PC-3 (cell line): ENCODE results near the gene TNFRSF18. TPM values are rescaled to one million over a fixed set of nuclear protein-coding genes. Genes with fewer than 3 reads are reported as not detected.

Source experiments
- ATAC-seq: fragments of 200-7000 bp; cut with Tn5 transposase; 2 replicates; pipeline ENCODE4 v1.9.1; 2020; ENCODE audit warnings: mild to moderate bottlenecking, moderate library complexity
- BruUV-seq: library from RNA; stranded (reverse); fragments of 400-500 nt; replicated peaks from 2 replicates; lab custom pipeline; 2021; lab: Mats Ljungman, UMichigan
- CTCF ChIA-PET: fragments of 300-600 bp; sonication (Branson Sonifier 250); formaldehyde crosslinking; loops from one replicate; lab custom pipeline; 2022; ENCODE audit warnings: antibody characterized with exemption; lab: Charles Lee
- POLR2A ChIA-PET: fragments of 300-600 bp; sonication (Branson Sonifier 250); formaldehyde crosslinking; loops from one replicate; lab custom pipeline; 2022; ENCODE audit warnings: antibody characterized with exemption; ENCODE audit not compliant: unreplicated experiment; lab: Charles Lee
- DNase-seq: peaks from one replicate; pipeline ENCODE4 v3.0.0-alpha.2; 2015
- H2AFZ ChIP-seq: fragments of 300-600 bp; sonication (generic); 2 replicates; pipeline ENCODE4 v1.6.0; 2016; ENCODE audit warnings: antibody characterized with exemption, low read length
- H3F3A ChIP-seq: fragments of 300-600 bp; sonication (generic); one replicate; pipeline ENCODE4 v1.6.0; 2017; ENCODE audit warnings: antibody characterized with exemption, low read length, control low read depth, mild to moderate bottlenecking; ENCODE audit not compliant: unreplicated experiment
- H3K27ac ChIP-seq: fragments of 300-600 bp; sonication (generic); 2 replicates; pipeline ENCODE4 v1.5.1; 2016; ENCODE audit warnings: mild to moderate bottlenecking, low read length
- H3K27me3 ChIP-seq: fragments of 300-600 bp; sonication (generic); 2 replicates; pipeline ENCODE4 v1.6.1; 2016; ENCODE audit warnings: low read length, mixed read lengths
- H3K36me3 ChIP-seq: fragments of 300-600 bp; sonication (generic); 2 replicates; pipeline ENCODE4 v1.6.1; 2016; ENCODE audit warnings: low read depth, mixed run types, low read length, mixed read lengths
- H3K4me1 ChIP-seq: fragments of 300-600 bp; sonication (generic); 2 replicates; pipeline ENCODE4 v1.5.1; 2016; ENCODE audit warnings: low read length; ENCODE audit not compliant: insufficient read depth
- H3K4me2 ChIP-seq: fragments of 300-600 bp; sonication (generic); 2 replicates; pipeline ENCODE4 v1.6.0; 2016; ENCODE audit warnings: low read length
- H3K4me3 ChIP-seq: fragments of 300-600 bp; sonication (generic); 2 replicates; pipeline ENCODE4 v1.5.1; 2016; ENCODE audit warnings: mild to moderate bottlenecking, low read length, mixed read lengths
- H3K79me2 ChIP-seq: fragments of 300-600 bp; sonication (generic); 2 replicates; pipeline ENCODE4 v1.6.1; 2017; ENCODE audit warnings: low read length, mixed read lengths
- H3K9ac ChIP-seq: fragments of 300-600 bp; sonication (generic); 2 replicates; pipeline ENCODE4 v1.6.0; 2016; ENCODE audit warnings: mild to moderate bottlenecking, low read length
- H3K9me2 ChIP-seq: fragments of 300-600 bp; sonication (generic); replicated peaks from 2 replicates; pipeline ENCODE4 v1.6.1; 2016; ENCODE audit warnings: mixed run types, low read length, mixed read lengths
- H3K9me3 ChIP-seq: fragments of 300-600 bp; sonication (generic); 2 replicates; pipeline ENCODE4 v1.6.1; 2016; ENCODE audit warnings: low read length, mixed read lengths
- H4K20me1 ChIP-seq: fragments of 300-600 bp; sonication (generic); 2 replicates; pipeline ENCODE4 v1.6.1; 2016; ENCODE audit warnings: low read length, mixed read lengths
- CTCF ChIP-seq: fragments of 300-600 bp; sonication (generic); conservative IDR thresholded peaks from 2 replicates; pipeline ENCODE4 v1.5.1; 2017; ENCODE audit warnings: antibody characterized with exemption, low read depth, mild to moderate bottlenecking, low read length
- EZH2 ChIP-seq: fragments of 300-600 bp; sonication (generic); IDR thresholded peaks from one replicate; pipeline ENCODE4 v1.6.1; 2017; ENCODE audit warnings: antibody characterized with exemption, mild to moderate bottlenecking, low read length; ENCODE audit not compliant: unreplicated experiment
- EZH2phosphoT487 ChIP-seq: fragments of 300-600 bp; sonication (generic); IDR thresholded peaks from 2 replicates; pipeline ENCODE4 v1.6.1; 2018; ENCODE audit warnings: mild to moderate bottlenecking, antibody characterized with exemption, low read length, borderline replicate concordance
- intact Hi-C: fragments of 100-400 bp; cut with micrococcal nuclease; formaldehyde crosslinking; loops from 2 replicates; pipeline ENCODE4 v1.9.0; 2023
- total RNA-seq: library from RNA; depleted of rRNA; stranded (reverse); fragments of >200 nt; gene quantifications from 2 replicates; pipeline ENCODE4 v1.2.3, GENCODE V29; 2014

TNFRSF18 gene
- total RNA-seq, 1 experiment from 2014 or later, result 87.2 TPM

GRCh38 chr1:1212780-1213344, 6.5 kb upstream of the TNFRSF18 start:
- TF ChIP-seq EZH2 (no peak), CTCF (no peak), EZH2phosphoT487 (no peak)
- Histone ChIP-seq H4K20me1 (no peaks in the 10 kb centered on the region), H3K9me2 (no peaks in the 10 kb centered on the region), H3F3A (no peaks in the 10 kb centered on the region), H3K27me3 (no peaks in the 10 kb centered on the region), H3K4me3 (no peak overlapping the region), H3K4me1 (peaks cover 6% of the 10 kb centered on the region), H3K4me2 (no peak overlapping the region), H3K79me2 (no peaks in the 10 kb centered on the region), H3K9me3 (no peaks in the 10 kb centered on the region), H3K36me3 (peaks cover 12% of the 10 kb centered on the region; the same call in 1 of the 2 replicates), H3K9ac (no peak overlapping the region), H3K27ac (no peak overlapping the region), H2AFZ (no peak overlapping the region)
- no peak for ATAC-seq
- BruUV-seq, result no TSS peak
- CTCF ChIA-PET, result no interaction called here
- POLR2A ChIA-PET, result no interaction called here
- no peak for DNase-seq
- intact Hi-C loops, result no loop called here

GRCh38 chr1:1211541-1212441, 5.4 kb upstream of the TNFRSF18 start:
- no peaks in the 10 kb centered on the region for H3F3A ChIP-seq
- H3K9ac ChIP-seq, result no peak overlapping the region
- H3K9me3 ChIP-seq, result no peaks in the 10 kb centered on the region
- no peak for ATAC-seq
- H3K27me3 ChIP-seq, result no peaks in the 10 kb centered on the region
- no peaks in the 10 kb centered on the region for H3K79me2 ChIP-seq
- BruUV-seq, result no TSS peak
- no peak overlapping the region for H3K4me2 ChIP-seq
- H3K27ac ChIP-seq, result no peak overlapping the region
- H3K9me2 ChIP-seq, result no peaks in the 10 kb centered on the region
- no peak overlapping the region for H2AFZ ChIP-seq
- no peak for DNase-seq
- ChIA-PET CTCF (no interaction called here), POLR2A (no interaction called here)
- no peak overlapping the region for H3K4me3 ChIP-seq
- intact Hi-C loops, result no loop called here
- H4K20me1 ChIP-seq, result no peaks in the 10 kb centered on the region
- H3K36me3 ChIP-seq, result peaks cover 4% of the 10 kb centered on the region; the same call in 1 of the 2 replicates
- TF ChIP-seq CTCF, result no peak
- TF ChIP-seq EZH2, result no peak
- no peak for TF ChIP-seq EZH2phosphoT487
- H3K4me1 ChIP-seq, result peaks cover 11% of the 10 kb centered on the region
